K562 treated with DMSO at 1 percent for 24 hours (cell line): ENCODE measurements around the gene MARCOL. TPM values are rescaled to one million over a fixed set of nuclear protein-coding genes. Genes with fewer than 3 reads are reported as not detected.

ENCODE experiments used
- total RNA-seq: library from RNA; unstranded; fragments of 300-600 nt; gene quantifications from 2 replicates; pipeline ENCODE4 v1.2.3, GENCODE V29; 2022; ENCODE audit warnings: low read depth; ENCODE audit not compliant: insufficient read depth

Gene MARCOL
- total RNA-seq = not detected in 2 replicates

GRCh38 chr5:148238418-148238794, at the start of gene MARCOL:
TSS of gene MARCOL (plus strand) at chr5:148238525. CDS start at chr5:148238598, 73 bp downstream.

GRCh38 chr5:148202531-148203203, 35.7 kb upstream of the MARCOL start, which contains the start of gene SPINK6:
TSS of gene SPINK6 (plus strand) at chr5:148203042. CDS start at chr5:148203097, 55 bp downstream.

GRCh38 chr5:148268566-148268965, 30.2 kb downstream of the MARCOL start, which contains the start of gene SPINK13:
TSS of gene SPINK13 (plus strand) at chr5:148268794. CDS start at chr5:148270073, 1,279 bp downstream.

Other genes with a start within 250 kb of the MARCOL start
- 0.52 and 0.76 TPM in 2 replicates for gene SPINK5, start 174.5 kb upstream of the MARCOL start, total RNA-seq
- not detected in 2 replicates for gene SPINK14, start 70.0 kb upstream of the MARCOL start, total RNA-seq
- gene SPINK6, start 35.5 kb upstream of the MARCOL start, total RNA-seq = not detected in 2 replicates
- gene SPINK13, start 30.3 kb downstream of the MARCOL start, total RNA-seq = not detected in 2 replicates
- not detected in 2 replicates for gene SPINK7, start 73.9 kb downstream of the MARCOL start, total RNA-seq
- gene SPINK9, start 97.0 kb downstream of the MARCOL start, total RNA-seq = not detected in 2 replicates
- 17.7 and 19.7 TPM in 2 replicates for gene FBXO38, start 145.4 kb downstream of the MARCOL start, total RNA-seq